Duodenal mucosa (tissue), 2 donors: ENCODE data around the gene SLC6A1.

ENCODE experiments used
- H3K27ac ChIP-seq: one replicate; pipeline ENCODE4 v1.7.0; 2013; ENCODE audit warnings: low read depth, low read length
- H3K27me3 ChIP-seq, 2 donors: one replicate each; pipeline ENCODE4 v1.7.0; 2013; ENCODE audit warnings: low read length in 2 of 2, control low read depth in 1 of 2; ENCODE audit not compliant: insufficient read depth in 2 of 2, control insufficient read depth in 1 of 2
- H3K36me3 ChIP-seq, 2 donors: one replicate each; pipeline ENCODE4 v1.7.0; 2013; ENCODE audit warnings: low read length in 2 of 2, control low read depth in 1 of 2; ENCODE audit not compliant: insufficient read depth in 2 of 2, control insufficient read depth in 1 of 2
- H3K4me1 ChIP-seq, 2 donors: one replicate each; pipeline ENCODE4 v1.7.0; 2013; ENCODE audit warnings: low read length in 2 of 2, control low read depth in 1 of 2; ENCODE audit not compliant: insufficient read depth in 2 of 2, control insufficient read depth in 1 of 2
- H3K4me3 ChIP-seq, 2 donors: one replicate each; pipeline ENCODE4 v1.7.0; 2013; ENCODE audit warnings: low read length in 2 of 2, low read depth in 1 of 2
- H3K9ac ChIP-seq, 2 donors: one replicate each; pipeline ENCODE4 v1.7.0; 2013; ENCODE audit warnings: low read length in 2 of 2, low read depth in 1 of 2
- H3K9me3 ChIP-seq, 2 donors: one replicate each; pipeline ENCODE4 v1.7.0; 2013; ENCODE audit warnings: low read length in 2 of 2, control low read depth in 1 of 2; ENCODE audit not compliant: control insufficient read depth in 1 of 2

SLC6A1 gene

GRCh38 chr3:10992017-10992942 is at the start of gene SLC6A1:
Gene SLC6A1, plus strand, starts transcription at chr3:10992748. Its CDS starts 24,464 bp downstream, at chr3:11017212.
- Histone ChIP-seq H3K27ac (no peak within 1 kb of the TSS), H3K4me3 (peak within 1 kb of the TSS in 1 of 2 donors; percentile 55), H3K27me3 (peaks cover 41 to 53% of the 10 kb centered on the region in 2 donors), H3K9ac (no peak within 1 kb of the TSS), H3K4me1 (peaks cover 0 to 2% of the 10 kb centered on the region in 2 donors), H3K36me3 (no peaks in the 10 kb centered on the region), H3K9me3 (no peaks in the 10 kb centered on the region)

- Histone ChIP-seq H3K9me3 (peaks cover 0 to 5% of the 10 kb centered on the region in 2 donors), H3K27me3 (peaks cover 0 to 4% of the 10 kb centered on the region in 2 donors), H3K27ac (no peak overlapping the region), H3K9ac (no peak overlapping the region), H3K36me3 (no peaks in the 10 kb centered on the region), H3K4me1 (no peaks in the 10 kb centered on the region), H3K4me3 (no peak overlapping the region)
These were observed 47.7 kb upstream of the SLC6A1 start for GRCh38 chr3:10944866-10945265.

GRCh38 chr3:10945683-10946287 is 46.8 kb upstream of the SLC6A1 start:
- no peak overlapping the region for H3K4me3 ChIP-seq
- peaks cover 0 to 4% of the 10 kb centered on the region in 2 donors for H3K27me3 ChIP-seq

GRCh38 chr3:10946526-10946925 is 46.0 kb upstream of the SLC6A1 start:
- Histone ChIP-seq H3K27me3 (peaks cover 0 to 4% of the 10 kb centered on the region in 2 donors), H3K9me3 (peaks cover 0 to 5% of the 10 kb centered on the region in 2 donors), H3K27ac (no peak overlapping the region), H3K4me1 (no peaks in the 10 kb centered on the region), H3K9ac (no peak overlapping the region), H3K4me3 (no peak overlapping the region), H3K36me3 (no peaks in the 10 kb centered on the region)

More at GRCh38 chr3:10945683-10946287, 46.8 kb upstream of the SLC6A1 start:
- H3K27ac ChIP-seq = no peak overlapping the region
- no peaks in the 10 kb centered on the region for H3K36me3 ChIP-seq
- no peaks in the 10 kb centered on the region for H3K4me1 ChIP-seq
- H3K9ac ChIP-seq = no peak overlapping the region
- H3K9me3 ChIP-seq = peaks cover 0 to 5% of the 10 kb centered on the region in 2 donors

GRCh38 chr3:10948326-10948725 is 44.2 kb upstream of the SLC6A1 start:
- Histone ChIP-seq H3K4me3 (no peak overlapping the region), H3K9me3 (no peaks in the 10 kb centered on the region), H3K36me3 (no peaks in the 10 kb centered on the region), H3K27me3 (peaks cover 0 to 4% of the 10 kb centered on the region in 2 donors), H3K4me1 (no peaks in the 10 kb centered on the region), H3K27ac (no peak overlapping the region), H3K9ac (no peak overlapping the region)

GRCh38 chr3:10949197-10949596 is 43.4 kb upstream of the SLC6A1 start:
- no peaks in the 10 kb centered on the region for H3K36me3 ChIP-seq
- H3K4me1 ChIP-seq = no peaks in the 10 kb centered on the region
- H3K27me3 ChIP-seq = peaks cover 0 to 4% of the 10 kb centered on the region in 2 donors
- no peak overlapping the region for H3K9ac ChIP-seq
- H3K9me3 ChIP-seq = no peaks in the 10 kb centered on the region
- no peak overlapping the region for H3K4me3 ChIP-seq
- H3K27ac ChIP-seq = no peak overlapping the region

- Histone ChIP-seq H3K27me3 (peaks cover 0 to 4% of the 10 kb centered on the region in 2 donors), H3K9ac (no peak overlapping the region), H3K36me3 (no peaks in the 10 kb centered on the region), H3K27ac (no peak overlapping the region), H3K4me1 (no peaks in the 10 kb centered on the region), H3K4me3 (no peak overlapping the region), H3K9me3 (no peaks in the 10 kb centered on the region)
These were observed 41.9 kb upstream of the SLC6A1 start for GRCh38 chr3:10950476-10951294.

GRCh38 chr3:10951295-10951926 is 41.1 kb upstream of the SLC6A1 start:
- no peaks in the 10 kb centered on the region for H3K27me3 ChIP-seq
- H3K4me3 ChIP-seq = no peak overlapping the region
- H3K9me3 ChIP-seq = no peaks in the 10 kb centered on the region
- H3K4me1 ChIP-seq = no peaks in the 10 kb centered on the region
- H3K27ac ChIP-seq = no peak overlapping the region
- H3K36me3 ChIP-seq = no peaks in the 10 kb centered on the region
- no peak overlapping the region for H3K9ac ChIP-seq

GRCh38 chr3:10952525-10952924 is 40.0 kb upstream of the SLC6A1 start:
- Histone ChIP-seq H3K4me3 (no peak overlapping the region), H3K9ac (no peak overlapping the region), H3K4me1 (no peaks in the 10 kb centered on the region), H3K9me3 (no peaks in the 10 kb centered on the region), H3K27ac (no peak overlapping the region), H3K36me3 (no peaks in the 10 kb centered on the region), H3K27me3 (no peaks in the 10 kb centered on the region)
